ENCODE measurements around the gene FOXO4.
A peak's percentile ranks its signal among the peaks of the same experiment; 100 is the strongest.
"Not testable (repeated sequence)": the region's sequence is repeated elsewhere in the genome, so short reads cannot be mapped to it uniquely, and the experiment has no call there.

The FOXO4 gene, protein sequence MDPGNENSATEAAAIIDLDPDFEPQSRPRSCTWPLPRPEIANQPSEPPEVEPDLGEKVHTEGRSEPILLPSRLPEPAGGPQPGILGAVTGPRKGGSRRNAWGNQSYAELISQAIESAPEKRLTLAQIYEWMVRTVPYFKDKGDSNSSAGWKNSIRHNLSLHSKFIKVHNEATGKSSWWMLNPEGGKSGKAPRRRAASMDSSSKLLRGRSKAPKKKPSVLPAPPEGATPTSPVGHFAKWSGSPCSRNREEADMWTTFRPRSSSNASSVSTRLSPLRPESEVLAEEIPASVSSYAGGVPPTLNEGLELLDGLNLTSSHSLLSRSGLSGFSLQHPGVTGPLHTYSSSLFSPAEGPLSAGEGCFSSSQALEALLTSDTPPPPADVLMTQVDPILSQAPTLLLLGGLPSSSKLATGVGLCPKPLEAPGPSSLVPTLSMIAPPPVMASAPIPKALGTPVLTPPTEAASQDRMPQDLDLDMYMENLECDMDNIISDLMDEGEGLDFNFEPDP

DNA sequence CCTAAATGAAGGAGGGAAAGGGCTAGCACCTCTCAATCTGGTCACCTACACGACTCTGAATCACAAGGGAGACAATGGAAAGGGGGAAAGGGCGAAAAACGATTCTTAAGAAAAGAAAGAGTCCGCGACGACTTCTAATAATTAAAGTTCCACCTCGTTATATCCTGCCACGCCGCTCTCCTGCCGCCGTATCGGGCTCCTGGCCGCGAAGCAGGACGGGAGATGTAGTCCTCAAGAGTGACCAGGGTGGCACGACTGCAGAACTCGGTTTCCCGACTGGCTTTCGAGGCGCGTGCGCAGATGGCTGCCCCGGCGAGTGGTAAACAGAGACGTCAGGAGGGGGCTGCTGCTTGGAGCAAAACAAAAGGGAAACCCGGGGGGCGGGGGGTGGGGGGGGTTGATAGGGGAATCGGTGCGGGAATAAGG, at the start of gene FOXO4:
Gene FOXO4 (plus strand): TSS at position 297 of the 426 bp plus-strand sequence. CDS start 678 bp downstream, outside the sequence.
- no peak for TF ChIP-seq CTCF (IDR thresholded peaks at IDR 0.05; ENCODE audit: low read depth, low read length)
- DNase-seq (ENCODE audit: extremely low read depth, low read depth) = peak; percentile 52

GRCh38 chrX:71047891-71048290, 47.8 kb upstream of the FOXO4 start:
- DNase-seq (ENCODE audit: extremely low read depth, low read depth) = not testable (repeated sequence)

DNA sequence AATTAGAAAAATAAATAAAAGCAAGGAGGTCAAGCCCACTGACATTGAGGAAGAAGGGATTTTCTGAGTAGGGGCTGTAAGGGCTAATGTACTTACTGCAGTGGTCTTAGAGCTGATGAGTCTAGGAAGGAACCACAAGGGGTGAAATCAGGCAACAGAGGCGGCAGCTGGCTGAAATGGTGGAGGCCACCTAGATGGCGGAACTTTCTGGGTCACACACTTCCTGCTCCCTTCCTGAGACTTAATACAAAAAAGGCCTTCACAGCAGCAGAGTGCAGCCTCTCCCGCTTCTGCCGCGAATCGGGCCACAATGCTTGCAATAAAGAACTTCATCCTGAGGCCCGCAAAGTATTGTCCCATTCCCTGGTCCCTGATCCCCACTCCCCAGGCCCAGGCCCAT, 42.9 kb upstream of the FOXO4 start:
- TF ChIP-seq CTCF (IDR thresholded peaks at IDR 0.05; ENCODE audit: low read depth, low read length) = no peak
- no peak for DNase-seq (ENCODE audit: extremely low read depth, low read depth)

GRCh38 chrX:71053217-71053621, 42.4 kb upstream of the FOXO4 start:
- no peak for TF ChIP-seq CTCF (IDR thresholded peaks at IDR 0.05; ENCODE audit: low read depth, low read length)
- no peak for DNase-seq (ENCODE audit: extremely low read depth, low read depth)

GRCh38 chrX:71056867-71057266, 38.8 kb upstream of the FOXO4 start:
- no peak for TF ChIP-seq CTCF (IDR thresholded peaks at IDR 0.05; ENCODE audit: low read depth, low read length)
- peak; percentile 29 for DNase-seq (ENCODE audit: extremely low read depth, low read depth)

DNA sequence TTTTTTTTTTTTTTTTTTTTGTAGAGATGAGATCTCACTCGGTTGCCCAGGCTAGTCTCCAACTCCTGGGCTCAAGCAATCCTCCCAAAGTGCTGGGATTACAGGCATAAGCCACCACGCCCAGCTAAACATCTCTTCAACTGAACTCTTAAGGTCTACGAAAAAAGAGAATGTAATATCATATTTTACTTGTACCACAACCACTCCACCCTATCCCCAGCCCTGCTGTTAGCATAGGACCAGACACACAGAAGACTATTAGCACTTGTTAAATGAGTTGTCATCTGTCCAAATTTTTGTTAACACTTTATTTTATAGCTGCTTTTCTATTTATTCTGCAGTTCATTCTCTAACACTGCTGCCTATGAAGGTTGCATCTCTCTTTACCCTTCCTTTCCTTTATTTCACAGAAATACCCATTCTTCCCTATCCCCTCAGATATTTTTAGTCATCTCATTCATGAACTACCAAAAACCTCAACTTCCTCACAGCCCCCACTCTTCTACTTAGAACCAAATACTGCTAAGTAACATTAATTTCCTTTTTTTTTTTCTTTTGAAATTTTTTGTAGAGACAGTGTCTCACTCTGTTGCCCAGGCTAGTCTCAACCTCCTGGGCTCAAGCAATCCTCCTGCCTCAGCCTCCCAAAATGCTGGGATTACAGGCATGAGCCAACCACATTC, 37.7 kb upstream of the FOXO4 start:
- DNase-seq (ENCODE audit: extremely low read depth, low read depth) = no peak
- TF ChIP-seq CTCF (IDR thresholded peaks at IDR 0.05; ENCODE audit: low read depth, low read length) = no peak

DNA sequence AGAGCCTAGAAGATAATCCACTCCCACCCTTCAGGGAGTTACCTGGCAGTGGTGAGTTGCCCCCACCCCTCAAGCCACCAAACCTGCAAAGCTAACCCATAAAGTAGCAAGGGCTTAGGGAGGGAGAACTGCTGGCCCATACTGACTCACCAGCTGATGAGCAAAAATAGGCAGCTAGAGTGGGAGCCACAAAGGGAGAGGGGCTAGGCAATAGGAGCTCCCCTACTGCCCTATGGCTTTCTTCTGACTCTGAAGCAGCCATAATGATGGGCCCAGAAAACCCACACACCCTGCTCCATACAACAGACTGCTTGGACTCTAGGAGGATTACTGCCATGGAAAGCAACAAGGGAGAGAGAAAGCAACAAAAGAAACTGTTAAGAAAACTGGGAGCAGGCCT, 35.5 kb upstream of the FOXO4 start:
- TF ChIP-seq CTCF (IDR thresholded peaks at IDR 0.05; ENCODE audit: low read depth, low read length) = no peak
- DNase-seq (ENCODE audit: extremely low read depth, low read depth) = no peak
